Rectal smooth muscle tissue (tissue), 1 donor: ENCODE data around the gene GEN1.
"Not testable (repeated sequence)": the region's sequence is repeated elsewhere in the genome, so short reads cannot be mapped to it uniquely, and the experiment has no call there.

Experiments
- H3K27ac ChIP-seq: one replicate; pipeline ENCODE4 v1.7.0; 2013; ENCODE audit warnings: low read depth, low read length, inconsistent platforms
- H3K27me3 ChIP-seq: one replicate; pipeline ENCODE4 v1.7.0; 2013; ENCODE audit warnings: low read length; ENCODE audit not compliant: control insufficient read depth, insufficient read depth
- H3K36me3 ChIP-seq: one replicate; pipeline ENCODE4 v1.7.0; 2013; ENCODE audit warnings: low read length; ENCODE audit not compliant: control insufficient read depth, insufficient read depth
- H3K4me1 ChIP-seq: one replicate; pipeline ENCODE4 v1.7.0; 2013; ENCODE audit warnings: low read length; ENCODE audit not compliant: control insufficient read depth, insufficient read depth
- H3K4me3 ChIP-seq: one replicate; pipeline ENCODE4 v1.7.0; 2013; ENCODE audit warnings: low read length
- H3K9ac ChIP-seq: one replicate; pipeline ENCODE4 v1.7.0; 2013; ENCODE audit warnings: low read length

Gene GEN1

GRCh38 chr2:17823646-17824045 lies 69.7 kb downstream of the GEN1 start:
- not testable (repeated sequence) for H3K4me1 ChIP-seq, H3K9ac ChIP-seq, H3K27me3 ChIP-seq, H3K36me3 ChIP-seq, H3K4me3 ChIP-seq, H3K27ac ChIP-seq

GRCh38 chr2:17827316-17827715 lies 73.4 kb downstream of the GEN1 start:
- H3K9ac ChIP-seq = no peak overlapping the region
- H3K36me3 ChIP-seq = no peaks in the 10 kb centered on the region
- H3K4me3 ChIP-seq = no peak overlapping the region
- peaks cover 2% of the 10 kb centered on the region for H3K4me1 ChIP-seq
- no peak overlapping the region for H3K27ac ChIP-seq
- no peaks in the 10 kb centered on the region for H3K27me3 ChIP-seq

GRCh38 chr2:17827785-17828184 lies 73.8 kb downstream of the GEN1 start:
- no peak overlapping the region for H3K27ac ChIP-seq
- no peak overlapping the region for H3K4me3 ChIP-seq
- no peaks in the 10 kb centered on the region for H3K27me3 ChIP-seq
- H3K36me3 ChIP-seq = no peaks in the 10 kb centered on the region
- H3K4me1 ChIP-seq = peaks cover 2% of the 10 kb centered on the region
- H3K9ac ChIP-seq = no peak overlapping the region

- peaks cover 2% of the 10 kb centered on the region for H3K4me1 ChIP-seq
- H3K4me3 ChIP-seq = peak overlapping the region; percentile 43
- no peak overlapping the region for H3K9ac ChIP-seq
- no peak overlapping the region for H3K27ac ChIP-seq
- no peaks in the 10 kb centered on the region for H3K27me3 ChIP-seq
- no peaks in the 10 kb centered on the region for H3K36me3 ChIP-seq
Measured at GRCh38 chr2:17830053-17831034, 76.4 kb downstream of the GEN1 start.

GRCh38 chr2:17835516-17835915 lies 81.6 kb downstream of the GEN1 start:
- Histone ChIP-seq H3K36me3 (no peaks in the 10 kb centered on the region), H3K4me1 (peaks cover 2% of the 10 kb centered on the region), H3K4me3 (no peak overlapping the region), H3K27ac (no peak overlapping the region), H3K9ac (no peak overlapping the region), H3K27me3 (no peaks in the 10 kb centered on the region)
